HepG2 (cell line): Measurements from ENCODE around the gene INHBC. TPM values are rescaled to one million over a fixed set of nuclear protein-coding genes. Genes with fewer than 3 reads are reported as not detected.

Experiments
- AGO2 ChIP-seq: fragments of 200-400 bp; formaldehyde crosslinking; optimal IDR thresholded peaks from 2 replicates; pipeline ENCODE3; 2017; ENCODE audit warnings: mild to moderate bottlenecking, low read depth, low read length, moderate library complexity
- GABPB1 ChIP-seq: IDR thresholded peaks from 2 replicates; pipeline ENCODE4 v1.6.1; 2016; ENCODE audit warnings: mild to moderate bottlenecking, missing genetic modification reagents, moderate library complexity, missing compliant biosample characterization
- HMG20A ChIP-seq: IDR thresholded peaks from 2 replicates; pipeline ENCODE4 v1.6.1; 2016; ENCODE audit warnings: borderline replicate concordance
- NCOR1 ChIP-seq: fragments of 200-600 bp; sonication (generic); IDR thresholded peaks from 2 replicates; pipeline ENCODE4 v1.7.0; 2017; ENCODE audit warnings: antibody characterized with exemption, low read length, borderline replicate concordance
- NR1H2 ChIP-seq: sonication (generic); formaldehyde crosslinking; IDR thresholded peaks from 2 replicates; pipeline ENCODE4 v1.8.1; 2022; ENCODE audit warnings: low read depth, missing genetic modification reagents, borderline replicate concordance
- RFX1 ChIP-seq: fragments of 450-650 bp; IDR thresholded peaks from 2 replicates; pipeline ENCODE4 v1.6.1; 2017
- SP140L ChIP-seq: sonication (generic); formaldehyde crosslinking; IDR thresholded peaks from 2 replicates; pipeline ENCODE4 v1.4.0; 2020; ENCODE audit warnings: missing genetic modification reagents, borderline replicate concordance
- ZC3H13 ChIP-seq: sonication (generic); formaldehyde crosslinking; IDR thresholded peaks from 2 replicates; pipeline ENCODE4 v1.8.1; 2023; ENCODE audit warnings: mild to moderate bottlenecking, missing genetic modification reagents, moderate library complexity
- ZFX ChIP-seq: sonication (generic); formaldehyde crosslinking; IDR thresholded peaks from 2 replicates; pipeline ENCODE4 v1.4.0; 2020; ENCODE audit warnings: mild to moderate bottlenecking, low read depth, missing genetic modification reagents, moderate library complexity
- ZNF180 ChIP-seq: sonication (generic); formaldehyde crosslinking; IDR thresholded peaks from 2 replicates; pipeline ENCODE4 v1.4.0; 2020; ENCODE audit warnings: low read depth, missing genetic modification reagents, borderline replicate concordance
- ZNF335 ChIP-seq: sonication (generic); formaldehyde crosslinking; IDR thresholded peaks from 2 replicates; pipeline ENCODE4 v1.4.0; 2020; ENCODE audit warnings: missing genetic modification reagents
- ZNF775 ChIP-seq: sonication (generic); formaldehyde crosslinking; IDR thresholded peaks from 2 replicates; pipeline ENCODE4 v1.4.0; 2020; ENCODE audit warnings: missing genetic modification reagents, mild to moderate bottlenecking, moderate library complexity, borderline replicate concordance
- polyA plus RNA-seq, 8 experiments: library from polyadenylated mRNA; depleted of rRNA in 3 of 8; stranded (reverse) in 7 of 8; unstranded in 1 of 8; fragments of >200 nt; fragmentation: Illumina TruSeq in 4 of 8; extraction: Trizol in 4 of 8; gene quantifications; 2 replicates each; pipeline versions ENCODE4 v1.2.1 to v1.2.3, GENCODE V29; 2011 to 2016; ENCODE audit warnings: low read depth in 4 of 8, missing spikeins in 1 of 8, mixed read lengths in 1 of 8; ENCODE audit not compliant: insufficient read depth in 1 of 8
- total RNA-seq, 5 experiments: library from RNA; depleted of rRNA; stranded (reverse); fragments of >200 nt; fragmentation: Illumina TruSeq; extraction: Trizol; gene quantifications; 2 replicates each; pipeline ENCODE4 v1.2.3, GENCODE V29; 2016; ENCODE audit warnings: low read depth in 1 of 5
- TF ChIP-seq, protein P1 (sequence below), 2 experiments: IDR thresholded peaks; 2 replicates each; pipeline ENCODE4 v1.6.1; 2011 to 2012; ENCODE audit warnings: low read length in 2 of 2, borderline replicate concordance in 1 of 2, low read depth in 1 of 2, mild to moderate bottlenecking in 1 of 2, moderate library complexity in 1 of 2
- TF ChIP-seq, protein P2 (sequence below): sonication (generic); formaldehyde crosslinking; IDR thresholded peaks from 2 replicates; pipeline ENCODE4 v1.8.0; 2022; ENCODE audit warnings: mild to moderate bottlenecking, missing genetic modification reagents, moderate library complexity
- TF ChIP-seq, protein P3 (sequence below): sonication (generic); formaldehyde crosslinking; IDR thresholded peaks from 2 replicates; pipeline ENCODE4 v1.4.0; 2020; ENCODE audit warnings: mild to moderate bottlenecking, missing genetic modification reagents
- TF ChIP-seq, protein P4 (sequence below): sonication (generic); formaldehyde crosslinking; IDR thresholded peaks from 2 replicates; pipeline ENCODE4 v1.5.1; 2020; ENCODE audit warnings: missing genetic modification reagents, mild to moderate bottlenecking, borderline replicate concordance
- TF ChIP-seq, protein P5 (sequence below), 2 experiments: sonication (generic) in 1 of 2; formaldehyde crosslinking in 1 of 2; IDR thresholded peaks; 2 replicates each; pipeline versions ENCODE4 v1.4.0 to v1.6.1; 2018 to 2020; ENCODE audit warnings: missing genetic modification reagents in 2 of 2, borderline replicate concordance in 1 of 2, low read depth in 1 of 2, mild to moderate bottlenecking in 1 of 2, missing biosample characterization in 1 of 2
- TF ChIP-seq, protein P6 (sequence below): sonication (generic); formaldehyde crosslinking; IDR thresholded peaks from 2 replicates; pipeline ENCODE4 v1.4.0; 2020; ENCODE audit warnings: missing genetic modification reagents

The INHBC gene
- total and polyA plus RNA-seq, 2 of the 13 experiments (the other 11 are each of a cell fraction or from before 2014, with no cell fraction given), result 1.8 to 13.8 TPM

DNA sequence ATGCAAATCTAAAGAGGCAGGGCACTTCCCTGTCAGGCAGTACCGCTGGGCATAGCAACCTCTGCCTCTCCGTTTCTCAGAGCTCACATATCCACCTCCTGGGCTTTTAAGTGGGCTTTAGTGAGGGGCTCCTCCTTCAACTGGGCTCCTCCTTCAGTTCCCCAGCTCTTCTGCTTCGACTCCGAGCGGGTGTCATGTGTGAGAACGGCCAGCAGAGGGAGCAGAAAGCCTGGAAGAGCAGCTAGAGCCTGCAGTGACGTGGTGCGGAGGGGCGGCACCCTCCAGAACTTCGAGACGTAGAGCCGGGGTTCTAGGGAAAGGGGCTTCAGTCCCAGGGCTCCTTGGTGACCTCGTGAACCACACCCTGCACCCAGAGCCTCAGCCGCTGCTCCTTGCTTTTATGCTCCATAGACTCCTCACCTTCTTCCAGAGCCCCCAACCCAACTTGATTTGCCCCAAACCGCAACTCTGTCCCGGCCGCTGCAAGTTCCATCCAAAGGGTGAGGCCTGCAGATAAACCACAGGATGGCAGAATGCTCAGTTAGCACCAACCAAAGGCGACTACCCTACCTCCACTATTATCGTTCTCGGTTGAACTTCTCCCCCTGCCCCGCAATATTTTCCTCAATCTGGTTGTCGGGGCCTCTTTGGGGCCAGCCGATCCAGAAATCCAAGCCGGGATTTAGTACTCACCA, 24.6 kb downstream of the INHBC start (continued):
- TF ChIP-seq, protein P1, sequence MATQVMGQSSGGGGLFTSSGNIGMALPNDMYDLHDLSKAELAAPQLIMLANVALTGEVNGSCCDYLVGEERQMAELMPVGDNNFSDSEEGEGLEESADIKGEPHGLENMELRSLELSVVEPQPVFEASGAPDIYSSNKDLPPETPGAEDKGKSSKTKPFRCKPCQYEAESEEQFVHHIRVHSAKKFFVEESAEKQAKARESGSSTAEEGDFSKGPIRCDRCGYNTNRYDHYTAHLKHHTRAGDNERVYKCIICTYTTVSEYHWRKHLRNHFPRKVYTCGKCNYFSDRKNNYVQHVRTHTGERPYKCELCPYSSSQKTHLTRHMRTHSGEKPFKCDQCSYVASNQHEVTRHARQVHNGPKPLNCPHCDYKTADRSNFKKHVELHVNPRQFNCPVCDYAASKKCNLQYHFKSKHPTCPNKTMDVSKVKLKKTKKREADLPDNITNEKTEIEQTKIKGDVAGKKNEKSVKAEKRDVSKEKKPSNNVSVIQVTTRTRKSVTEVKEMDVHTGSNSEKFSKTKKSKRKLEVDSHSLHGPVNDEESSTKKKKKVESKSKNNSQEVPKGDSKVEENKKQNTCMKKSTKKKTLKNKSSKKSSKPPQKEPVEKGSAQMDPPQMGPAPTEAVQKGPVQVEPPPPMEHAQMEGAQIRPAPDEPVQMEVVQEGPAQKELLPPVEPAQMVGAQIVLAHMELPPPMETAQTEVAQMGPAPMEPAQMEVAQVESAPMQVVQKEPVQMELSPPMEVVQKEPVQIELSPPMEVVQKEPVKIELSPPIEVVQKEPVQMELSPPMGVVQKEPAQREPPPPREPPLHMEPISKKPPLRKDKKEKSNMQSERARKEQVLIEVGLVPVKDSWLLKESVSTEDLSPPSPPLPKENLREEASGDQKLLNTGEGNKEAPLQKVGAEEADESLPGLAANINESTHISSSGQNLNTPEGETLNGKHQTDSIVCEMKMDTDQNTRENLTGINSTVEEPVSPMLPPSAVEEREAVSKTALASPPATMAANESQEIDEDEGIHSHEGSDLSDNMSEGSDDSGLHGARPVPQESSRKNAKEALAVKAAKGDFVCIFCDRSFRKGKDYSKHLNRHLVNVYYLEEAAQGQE (IDR thresholded peaks at IDR 0.05; ENCODE audit: borderline replicate concordance in 1 of 2, low read depth in 1 of 2, low read length in 2 of 2), result no peak
- TF ChIP-seq SP140L (no peak), ZNF775 (CRISPR knock-in tag) (no peak), HMG20A (no peak), AGO2 (no peak), RFX1 (no peak), ZC3H13 (no peak; the same call in 1 of the 2 replicates), ZFX (CRISPR knock-in tag) (peak; percentile 56; the same call in 1 of the 2 replicates), NR1H2 (0 out of 2 replicates have a peak, but pooled peaks have one; percentile 39), NCOR1 (no peak), GABPB1 (CRISPR knock-in tag) (peak; percentile 23; the same call in 1 of the 2 replicates), ZNF335 (CRISPR knock-in tag) (no peak), ZNF180 (CRISPR knock-in tag) (no peak)
- TF ChIP-seq, protein P2, sequence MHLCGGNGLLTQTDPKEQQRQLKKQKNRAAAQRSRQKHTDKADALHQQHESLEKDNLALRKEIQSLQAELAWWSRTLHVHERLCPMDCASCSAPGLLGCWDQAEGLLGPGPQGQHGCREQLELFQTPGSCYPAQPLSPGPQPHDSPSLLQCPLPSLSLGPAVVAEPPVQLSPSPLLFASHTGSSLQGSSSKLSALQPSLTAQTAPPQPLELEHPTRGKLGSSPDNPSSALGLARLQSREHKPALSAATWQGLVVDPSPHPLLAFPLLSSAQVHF (CRISPR knock-in tag), result no peak
- TF ChIP-seq, protein P3, sequence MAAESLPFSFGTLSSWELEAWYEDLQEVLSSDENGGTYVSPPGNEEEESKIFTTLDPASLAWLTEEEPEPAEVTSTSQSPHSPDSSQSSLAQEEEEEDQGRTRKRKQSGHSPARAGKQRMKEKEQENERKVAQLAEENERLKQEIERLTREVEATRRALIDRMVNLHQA (CRISPR knock-in tag), result no peak
- TF ChIP-seq, protein P4, sequence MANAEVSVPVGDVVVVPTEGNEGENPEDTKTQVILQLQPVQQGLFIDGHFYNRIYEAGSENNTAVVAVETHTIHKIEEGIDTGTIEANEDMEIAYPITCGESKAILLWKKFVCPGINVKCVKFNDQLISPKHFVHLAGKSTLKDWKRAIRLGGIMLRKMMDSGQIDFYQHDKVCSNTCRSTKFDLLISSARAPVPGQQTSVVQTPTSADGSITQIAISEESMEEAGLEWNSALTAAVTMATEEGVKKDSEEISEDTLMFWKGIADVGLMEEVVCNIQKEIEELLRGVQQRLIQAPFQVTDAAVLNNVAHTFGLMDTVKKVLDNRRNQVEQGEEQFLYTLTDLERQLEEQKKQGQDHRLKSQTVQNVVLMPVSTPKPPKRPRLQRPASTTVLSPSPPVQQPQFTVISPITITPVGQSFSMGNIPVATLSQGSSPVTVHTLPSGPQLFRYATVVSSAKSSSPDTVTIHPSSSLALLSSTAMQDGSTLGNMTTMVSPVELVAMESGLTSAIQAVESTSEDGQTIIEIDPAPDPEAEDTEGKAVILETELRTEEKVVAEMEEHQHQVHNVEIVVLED (CRISPR knock-in tag), result peak; percentile 50; the same call in 1 of the 2 replicates
- TF ChIP-seq, protein P5, sequence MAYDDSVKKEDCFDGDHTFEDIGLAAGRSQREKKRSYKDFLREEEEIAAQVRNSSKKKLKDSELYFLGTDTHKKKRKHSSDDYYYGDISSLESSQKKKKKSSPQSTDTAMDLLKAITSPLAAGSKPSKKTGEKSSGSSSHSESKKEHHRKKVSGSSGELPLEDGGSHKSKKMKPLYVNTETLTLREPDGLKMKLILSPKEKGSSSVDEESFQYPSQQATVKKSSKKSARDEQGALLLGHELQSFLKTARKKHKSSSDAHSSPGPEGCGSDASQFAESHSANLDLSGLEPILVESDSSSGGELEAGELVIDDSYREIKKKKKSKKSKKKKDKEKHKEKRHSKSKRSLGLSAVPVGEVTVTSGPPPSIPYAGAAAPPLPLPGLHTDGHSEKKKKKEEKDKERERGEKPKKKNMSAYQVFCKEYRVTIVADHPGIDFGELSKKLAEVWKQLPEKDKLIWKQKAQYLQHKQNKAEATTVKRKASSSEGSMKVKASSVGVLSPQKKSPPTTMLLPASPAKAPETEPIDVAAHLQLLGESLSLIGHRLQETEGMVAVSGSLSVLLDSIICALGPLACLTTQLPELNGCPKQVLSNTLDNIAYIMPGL (CRISPR knock-in tag; IDR thresholded peaks at IDR 0.05; ENCODE audit: borderline replicate concordance in 1 of 2, low read depth in 1 of 2), result peak; percentile 67 to 76; a peak in 3 of 4 replicates
- TF ChIP-seq, protein P6, sequence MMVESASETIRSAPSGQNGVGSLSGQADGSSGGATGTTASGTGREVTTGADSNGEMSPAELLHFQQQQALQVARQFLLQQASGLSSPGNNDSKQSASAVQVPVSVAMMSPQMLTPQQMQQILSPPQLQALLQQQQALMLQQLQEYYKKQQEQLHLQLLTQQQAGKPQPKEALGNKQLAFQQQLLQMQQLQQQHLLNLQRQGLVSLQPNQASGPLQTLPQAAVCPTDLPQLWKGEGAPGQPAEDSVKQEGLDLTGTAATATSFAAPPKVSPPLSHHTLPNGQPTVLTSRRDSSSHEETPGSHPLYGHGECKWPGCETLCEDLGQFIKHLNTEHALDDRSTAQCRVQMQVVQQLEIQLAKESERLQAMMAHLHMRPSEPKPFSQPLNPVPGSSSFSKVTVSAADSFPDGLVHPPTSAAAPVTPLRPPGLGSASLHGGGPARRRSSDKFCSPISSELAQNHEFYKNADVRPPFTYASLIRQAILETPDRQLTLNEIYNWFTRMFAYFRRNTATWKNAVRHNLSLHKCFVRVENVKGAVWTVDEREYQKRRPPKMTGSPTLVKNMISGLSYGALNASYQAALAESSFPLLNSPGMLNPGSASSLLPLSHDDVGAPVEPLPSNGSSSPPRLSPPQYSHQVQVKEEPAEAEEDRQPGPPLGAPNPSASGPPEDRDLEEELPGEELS (CRISPR knock-in tag), result peak; percentile 10; the same call in 1 of the 2 replicates
